Measurements from ENCODE around the gene VAV3. TPM values are rescaled to one million over a fixed set of nuclear protein-coding genes. Genes with fewer than 3 reads are reported as not detected.

VAV3 gene
- total RNA-seq, 1 donor from 2014 or later, result 29.1 TPM

- Mint-ChIP-seq H3K27ac (no peak overlapping the region), H3K9me3 (no peaks in the 10 kb centered on the region), H3K4me3 (no peak overlapping the region), H3K36me3 (ENCODE audit: low read depth) (peaks cover 53% of the 10 kb centered on the region), H3K27me3 (no peaks in the 10 kb centered on the region), H3K4me1 (no peaks in the 10 kb centered on the region)
- ChIA-PET POLR2A (no interaction called here), CTCF (no interaction called here)
- DNase-seq, result no peak
- no peak for ATAC-seq (ENCODE audit: low read depth)
- TF ChIP-seq, protein P1, sequence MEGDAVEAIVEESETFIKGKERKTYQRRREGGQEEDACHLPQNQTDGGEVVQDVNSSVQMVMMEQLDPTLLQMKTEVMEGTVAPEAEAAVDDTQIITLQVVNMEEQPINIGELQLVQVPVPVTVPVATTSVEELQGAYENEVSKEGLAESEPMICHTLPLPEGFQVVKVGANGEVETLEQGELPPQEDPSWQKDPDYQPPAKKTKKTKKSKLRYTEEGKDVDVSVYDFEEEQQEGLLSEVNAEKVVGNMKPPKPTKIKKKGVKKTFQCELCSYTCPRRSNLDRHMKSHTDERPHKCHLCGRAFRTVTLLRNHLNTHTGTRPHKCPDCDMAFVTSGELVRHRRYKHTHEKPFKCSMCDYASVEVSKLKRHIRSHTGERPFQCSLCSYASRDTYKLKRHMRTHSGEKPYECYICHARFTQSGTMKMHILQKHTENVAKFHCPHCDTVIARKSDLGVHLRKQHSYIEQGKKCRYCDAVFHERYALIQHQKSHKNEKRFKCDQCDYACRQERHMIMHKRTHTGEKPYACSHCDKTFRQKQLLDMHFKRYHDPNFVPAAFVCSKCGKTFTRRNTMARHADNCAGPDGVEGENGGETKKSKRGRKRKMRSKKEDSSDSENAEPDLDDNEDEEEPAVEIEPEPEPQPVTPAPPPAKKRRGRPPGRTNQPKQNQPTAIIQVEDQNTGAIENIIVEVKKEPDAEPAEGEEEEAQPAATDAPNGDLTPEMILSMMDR (IDR thresholded peaks at IDR 0.05), result no peak
- intact Hi-C loops (cut with micrococcal nuclease), result no loop called here
Observed at GRCh38 chr1:107683683-107684082, 281.3 kb downstream of the VAV3 start.

GRCh38 chr1:107683191-107683657 lies 281.8 kb downstream of the VAV3 start:
- ATAC-seq (ENCODE audit: low read depth), result no peak
- DNase-seq, result no peak
- H3K9me3 Mint-ChIP-seq, result no peaks in the 10 kb centered on the region
- H3K4me3 Mint-ChIP-seq, result no peak overlapping the region
- H3K27ac Mint-ChIP-seq, result no peak overlapping the region
- CTCF ChIA-PET, result no interaction called here
- no peaks in the 10 kb centered on the region for H3K4me1 Mint-ChIP-seq
- intact Hi-C loops (cut with micrococcal nuclease), result no loop called here
- H3K36me3 Mint-ChIP-seq (ENCODE audit: low read depth), result peaks cover 50% of the 10 kb centered on the region
- no peaks in the 10 kb centered on the region for H3K27me3 Mint-ChIP-seq
- POLR2A ChIA-PET, result no interaction called here
- TF ChIP-seq, protein P1 (IDR thresholded peaks at IDR 0.05), result no peak

DNA sequence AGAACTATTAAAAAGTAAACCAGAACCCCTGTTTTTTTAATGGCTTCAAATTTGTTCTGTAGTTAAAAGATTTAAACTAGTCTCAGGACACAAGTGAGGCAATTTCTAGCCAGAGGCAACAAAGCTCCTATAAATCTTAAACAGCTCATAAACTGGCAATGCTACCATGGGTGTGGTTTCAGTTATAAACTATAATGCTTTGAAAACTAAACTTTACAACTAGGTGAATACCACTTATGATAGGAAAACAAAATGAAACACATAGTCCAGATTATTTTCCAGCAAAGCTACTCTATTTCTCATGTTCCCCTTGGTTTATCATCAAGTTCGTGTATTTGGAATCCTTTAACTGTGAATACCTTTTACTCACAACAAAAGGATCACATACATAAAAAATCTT lies 282.5 kb downstream of the VAV3 start:
- CTCF ChIA-PET, result no interaction called here
- Mint-ChIP-seq H3K27ac (no peak overlapping the region), H3K36me3 (ENCODE audit: low read depth) (peaks cover 50% of the 10 kb centered on the region), H3K4me1 (no peaks in the 10 kb centered on the region), H3K27me3 (no peaks in the 10 kb centered on the region), H3K4me3 (no peak overlapping the region), H3K9me3 (no peaks in the 10 kb centered on the region)
- no peak for ATAC-seq (ENCODE audit: low read depth)
- TF ChIP-seq, protein P1 (IDR thresholded peaks at IDR 0.05), result no peak
- intact Hi-C loops (cut with micrococcal nuclease), result no loop called here
- no peak for DNase-seq
- POLR2A ChIA-PET, result no interaction called here

- ChIA-PET CTCF (no interaction called here), POLR2A (no interaction called here)
- intact Hi-C loops (cut with micrococcal nuclease), result no loop called here
- DNase-seq, result no peak
- Mint-ChIP-seq H3K27me3 (no peaks in the 10 kb centered on the region), H3K27ac (no peak overlapping the region), H3K9me3 (peaks cover 2% of the 10 kb centered on the region), H3K36me3 (ENCODE audit: low read depth) (peaks cover 53% of the 10 kb centered on the region), H3K4me1 (no peaks in the 10 kb centered on the region), H3K4me3 (no peak overlapping the region)
- ATAC-seq (ENCODE audit: low read depth), result no peak
- TF ChIP-seq, protein P1 (IDR thresholded peaks at IDR 0.05), result no peak
Observed at GRCh38 chr1:107681001-107681479, 283.9 kb downstream of the VAV3 start.

DNA sequence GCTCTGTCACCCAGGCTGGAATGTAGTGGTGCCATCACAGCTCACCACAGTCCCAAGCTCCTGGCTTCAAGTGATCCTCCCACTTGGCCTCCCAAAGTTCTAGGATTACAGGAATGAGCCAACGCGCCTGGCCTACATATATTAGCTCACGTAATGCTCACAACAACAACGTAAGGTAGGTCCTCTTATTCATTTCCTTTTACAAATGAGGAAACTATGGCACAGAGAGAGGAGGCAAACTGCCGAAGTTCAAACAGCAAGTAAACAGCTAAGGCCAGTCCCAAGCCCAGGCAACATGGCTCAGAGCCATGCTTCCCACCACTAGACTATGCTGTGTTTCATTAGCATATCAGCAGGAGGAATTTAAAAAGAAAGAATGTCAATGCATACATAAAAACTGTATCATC lies 284.4 kb downstream of the VAV3 start:
- ChIA-PET CTCF (no interaction called here), POLR2A (no interaction called here)
- no peak overlapping the region for H3K27ac Mint-ChIP-seq
- H3K4me3 Mint-ChIP-seq, result no peak overlapping the region
- peaks cover 2% of the 10 kb centered on the region for H3K9me3 Mint-ChIP-seq
- H3K27me3 Mint-ChIP-seq, result no peaks in the 10 kb centered on the region
- intact Hi-C loops (cut with micrococcal nuclease), result no loop called here
- no peak for DNase-seq
- ATAC-seq (ENCODE audit: low read depth), result no peak
- peaks cover 56% of the 10 kb centered on the region for H3K36me3 Mint-ChIP-seq (ENCODE audit: low read depth)
- no peaks in the 10 kb centered on the region for H3K4me1 Mint-ChIP-seq
- TF ChIP-seq, protein P1 (IDR thresholded peaks at IDR 0.05), result no peak

Data from activated B cell treated with CpG ODN at 0.5 μM for 24 hours (primary cell).